Measurements from ENCODE around the gene AKAIN1.

AKAIN1 gene

GRCh38 chr18:5195656-5196055, 1.4 kb downstream of the AKAIN1 start (continued):
- TF ChIP-seq TSHZ2 (CRISPR knock-in tag; IDR thresholded peaks at IDR 0.05) (no peak), OSR1 (CRISPR knock-in tag; IDR thresholded peaks at IDR 0.05) (no peak)

- TF ChIP-seq RARB (CRISPR knock-in tag; IDR thresholded peaks at IDR 0.05) (no peak), TSHZ2 (CRISPR knock-in tag; IDR thresholded peaks at IDR 0.05) (no peak), PPARA (CRISPR knock-in tag; IDR thresholded peaks at IDR 0.05; ENCODE audit: borderline replicate concordance) (no peak), TOX (CRISPR knock-in tag; IDR thresholded peaks at IDR 0.05; ENCODE audit: borderline replicate concordance) (no peak), OSR1 (CRISPR knock-in tag; IDR thresholded peaks at IDR 0.05) (no peak), CREB5 (CRISPR knock-in tag; IDR thresholded peaks at IDR 0.05; ENCODE audit: low read depth) (no peak), CSDC2 (CRISPR knock-in tag; IDR thresholded peaks at IDR 0.05) (no peak), ESRRG (CRISPR knock-in tag; IDR thresholded peaks at IDR 0.05) (no peak), PATZ1 (CRISPR knock-in tag; IDR thresholded peaks at IDR 0.05; ENCODE audit: borderline replicate concordance) (no peak), TCF4 (CRISPR knock-in tag; IDR thresholded peaks at IDR 0.05; ENCODE audit: borderline replicate concordance) (no peak), ZNF8 (CRISPR knock-in tag; IDR thresholded peaks at IDR 0.05) (no peak)
- no peak for ATAC-seq
Observed at GRCh38 chr18:5180254-5180653, 16.8 kb downstream of the AKAIN1 start.

- ATAC-seq, result no peak
- no peak for TF ChIP-seq PPARA (CRISPR knock-in tag; IDR thresholded peaks at IDR 0.05; ENCODE audit: borderline replicate concordance)
- no peak for TF ChIP-seq OSR1 (CRISPR knock-in tag; IDR thresholded peaks at IDR 0.05)
- TF ChIP-seq ZNF70 (CRISPR knock-in tag; IDR thresholded peaks at IDR 0.05), result no peak
- no peak for TF ChIP-seq ESRRG (CRISPR knock-in tag; IDR thresholded peaks at IDR 0.05)
- TF ChIP-seq ARNTL (CRISPR knock-in tag; IDR thresholded peaks at IDR 0.05; ENCODE audit: borderline replicate concordance, low read depth), result no peak
- no peak for TF ChIP-seq PATZ1 (CRISPR knock-in tag; IDR thresholded peaks at IDR 0.05; ENCODE audit: borderline replicate concordance)
- no peak for TF ChIP-seq ZNF565 (CRISPR knock-in tag; conservative IDR thresholded peaks at IDR 0.05; ENCODE audit: low read depth)
- no peak for TF ChIP-seq BACH2 (CRISPR knock-in tag; IDR thresholded peaks at IDR 0.05; ENCODE audit: borderline replicate concordance)
- no peak for TF ChIP-seq TCF4 (CRISPR knock-in tag; IDR thresholded peaks at IDR 0.05; ENCODE audit: borderline replicate concordance)
- TF ChIP-seq CREB5 (CRISPR knock-in tag; IDR thresholded peaks at IDR 0.05; ENCODE audit: low read depth), result no peak
- TF ChIP-seq SNAI2 (CRISPR knock-in tag; IDR thresholded peaks at IDR 0.05), result no peak
- TF ChIP-seq RARB (CRISPR knock-in tag; IDR thresholded peaks at IDR 0.05), result no peak
- TF ChIP-seq CSDC2 (CRISPR knock-in tag; IDR thresholded peaks at IDR 0.05), result no peak
- no peak for TF ChIP-seq POU6F1 (CRISPR knock-in tag; IDR thresholded peaks at IDR 0.05; ENCODE audit: borderline replicate concordance, low read depth)
- TF ChIP-seq GLIS3 (CRISPR knock-in tag; IDR thresholded peaks at IDR 0.05), result no peak
- TF ChIP-seq ZFP30 (CRISPR knock-in tag; IDR thresholded peaks at IDR 0.05), result no peak
Observed at GRCh38 chr18:5178519-5178918, 18.5 kb downstream of the AKAIN1 start.

All from SK-N-SH treated with all-trans-retinoic acid at 6 μM for 48 hours (cell line).